Loucy (cell line): ENCODE results near the gene CFAP73.

Source experiments
- H2AFZ ChIP-seq: fragments of 200-600 bp; sonication (generic); 2 replicates; pipeline ENCODE4 v1.6.0; 2016; ENCODE audit warnings: antibody characterized with exemption, mild to moderate bottlenecking, low read length, moderate library complexity
- H3F3A ChIP-seq: fragments of 200-600 bp; 2 replicates; pipeline ENCODE4 v1.6.0; 2016; ENCODE audit warnings: antibody characterized with exemption, low read depth, mild to moderate bottlenecking
- H3K27me3 ChIP-seq: fragments of 200-600 bp; sonication (generic); 2 replicates; pipeline ENCODE4 v1.6.1; 2014; ENCODE audit warnings: low read length, mild to moderate bottlenecking; ENCODE audit not compliant: insufficient read depth, poor library complexity, severe bottlenecking
- H3K36me3 ChIP-seq: fragments of 200-600 bp; sonication (generic); 2 replicates; pipeline ENCODE4 v1.6.1; 2016; ENCODE audit warnings: low read length; ENCODE audit not compliant: insufficient read depth
- H3K4me1 ChIP-seq: fragments of 200-600 bp; sonication (generic); 2 replicates; pipeline ENCODE4 v1.5.1; 2014; ENCODE audit warnings: low read length, mild to moderate bottlenecking; ENCODE audit not compliant: insufficient read depth, poor library complexity, severe bottlenecking
- H3K4me2 ChIP-seq: fragments of 200-600 bp; sonication (generic); 2 replicates; pipeline ENCODE4 v1.6.0; 2014; ENCODE audit warnings: antibody characterized with exemption, low read length, low read depth, mild to moderate bottlenecking; ENCODE audit not compliant: poor library complexity, severe bottlenecking
- H3K4me3 ChIP-seq: fragments of 200-600 bp; sonication (generic); 2 replicates; pipeline ENCODE4 v1.5.1; 2014; ENCODE audit warnings: low read length, mild to moderate bottlenecking, mixed read lengths; ENCODE audit not compliant: poor library complexity, severe bottlenecking
- H3K79me2 ChIP-seq: fragments of 200-600 bp; sonication (generic); 2 replicates; pipeline ENCODE4 v1.6.1; 2014; ENCODE audit warnings: low read length; ENCODE audit not compliant: insufficient read depth
- H3K9ac ChIP-seq: fragments of 200-600 bp; sonication (generic); 2 replicates; pipeline ENCODE4 v1.6.0; 2014; ENCODE audit warnings: mild to moderate bottlenecking, low read depth, low read length, moderate library complexity; ENCODE audit not compliant: poor library complexity, severe bottlenecking
- H3K9me2 ChIP-seq: fragments of 200-600 bp; sonication (generic); replicated peaks from 2 replicates; pipeline ENCODE4 v1.6.1; 2016; ENCODE audit warnings: low read depth, low read length, mixed read lengths
- H3K9me3 ChIP-seq: fragments of 200-600 bp; sonication (generic); 2 replicates; pipeline ENCODE4 v1.6.1; 2014; ENCODE audit warnings: mild to moderate bottlenecking, antibody characterized with exemption, low read length, low read depth; ENCODE audit not compliant: insufficient read depth
- H4K20me1 ChIP-seq: fragments of 200-600 bp; sonication (generic); 2 replicates; pipeline ENCODE4 v1.6.0; 2014; ENCODE audit warnings: antibody characterized with exemption, low read length, mild to moderate bottlenecking; ENCODE audit not compliant: insufficient read depth, poor library complexity, severe bottlenecking
- CTCF ChIP-seq: fragments of 200-600 bp; sonication (generic); conservative IDR thresholded peaks from 2 replicates; pipeline ENCODE4 v1.5.1; 2014; ENCODE audit warnings: mild to moderate bottlenecking, antibody characterized with exemption, low read length
- EZH2phosphoT487 ChIP-seq: fragments of 200-600 bp; IDR thresholded peaks from 2 replicates; pipeline ENCODE4 v1.6.1; 2018; ENCODE audit warnings: antibody characterized with exemption, mild to moderate bottlenecking, moderate library complexity, borderline replicate concordance

Gene CFAP73

DNA sequence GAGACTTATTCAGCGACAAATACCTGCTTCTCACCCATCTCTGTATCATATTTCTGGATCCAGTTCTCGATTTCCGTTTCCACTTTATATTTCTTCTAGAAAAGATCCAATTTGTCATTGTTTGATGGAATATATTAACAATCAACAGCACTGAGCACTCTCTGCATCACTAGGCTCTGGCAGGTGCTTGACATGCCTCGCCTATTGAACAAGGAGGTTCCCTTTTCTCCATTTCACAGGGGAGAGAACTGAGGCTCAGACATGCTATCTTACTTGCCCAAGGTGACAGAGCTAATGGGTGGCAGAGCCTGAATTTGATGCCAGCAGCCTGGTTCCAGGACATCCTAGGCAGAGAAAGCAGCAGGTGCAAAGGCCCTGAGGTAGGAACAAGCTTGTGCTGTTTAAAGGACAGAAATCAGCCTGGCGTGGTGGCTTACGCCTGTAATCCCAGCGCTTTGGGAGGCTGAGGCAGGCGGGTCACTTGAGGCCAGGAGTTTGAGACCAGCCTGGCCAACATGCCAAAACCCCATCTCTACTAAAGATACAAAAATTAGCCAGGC, 48.1 kb downstream of the CFAP73 start:
- H2AFZ ChIP-seq, result no peak overlapping the region
- no peaks in the 10 kb centered on the region for H3K79me2 ChIP-seq
- no peaks in the 10 kb centered on the region for H3F3A ChIP-seq
- no peak overlapping the region for H3K4me3 ChIP-seq
- H3K36me3 ChIP-seq, result no peaks in the 10 kb centered on the region; the same call in 1 of the 2 replicates
- H3K9me2 ChIP-seq, result no peaks in the 10 kb centered on the region
- H3K27me3 ChIP-seq, result no peaks in the 10 kb centered on the region
- no peak overlapping the region for H3K9ac ChIP-seq
- no peaks in the 10 kb centered on the region for H4K20me1 ChIP-seq
- no peaks in the 10 kb centered on the region for H3K9me3 ChIP-seq
- no peak overlapping the region for H3K4me2 ChIP-seq
- TF ChIP-seq EZH2phosphoT487 (no peak), CTCF (no peak)
- H3K4me1 ChIP-seq, result peaks cover 3% of the 10 kb centered on the region

GRCh38 chr12:113198296-113198695, 48.8 kb downstream of the CFAP73 start:
- H3K79me2 ChIP-seq, result no peaks in the 10 kb centered on the region
- H3K9ac ChIP-seq, result no peak overlapping the region
- H3K4me3 ChIP-seq, result no peak overlapping the region
- H3K27me3 ChIP-seq, result no peaks in the 10 kb centered on the region
- H3K36me3 ChIP-seq, result no peaks in the 10 kb centered on the region
- no peaks in the 10 kb centered on the region for H3F3A ChIP-seq
- H3K4me2 ChIP-seq, result no peak overlapping the region
- H3K4me1 ChIP-seq, result peaks cover 3% of the 10 kb centered on the region
- TF ChIP-seq CTCF (no peak), EZH2phosphoT487 (no peak)
- H3K9me2 ChIP-seq, result no peaks in the 10 kb centered on the region
- no peaks in the 10 kb centered on the region for H4K20me1 ChIP-seq
- no peak overlapping the region for H2AFZ ChIP-seq
- no peaks in the 10 kb centered on the region for H3K9me3 ChIP-seq

GRCh38 chr12:113200021-113200797, 50.7 kb downstream of the CFAP73 start:
- Histone ChIP-seq H3K9me3 (no peaks in the 10 kb centered on the region), H3K9me2 (no peaks in the 10 kb centered on the region), H3K4me2 (no peak overlapping the region), H3K4me1 (peaks cover 6% of the 10 kb centered on the region), H3K36me3 (no peaks in the 10 kb centered on the region), H2AFZ (no peak overlapping the region), H3K27me3 (no peaks in the 10 kb centered on the region), H3F3A (no peaks in the 10 kb centered on the region), H3K4me3 (no peak overlapping the region), H4K20me1 (no peaks in the 10 kb centered on the region), H3K9ac (no peak overlapping the region), H3K79me2 (no peaks in the 10 kb centered on the region)
- no peak for TF ChIP-seq EZH2phosphoT487
- no peak for TF ChIP-seq CTCF
